Stimulated activated CD8-positive, alpha-beta memory T cell treated with anti-CD3 and anti-CD28 coated beads, Interleukin-2, amount 100 ng/mL, for 1 hour (primary cell): ENCODE data around the gene TMEM151A.
"Not testable (repeated sequence)": the region's sequence is repeated elsewhere in the genome, so short reads cannot be mapped to it uniquely, and the experiment has no call there.

Experiments used
- DNase-seq, 2 donors: peaks; one replicate each; pipeline ENCODE4 v3.0.0-alpha.2; 2020; ENCODE audit warnings: low read depth in 2 of 2

The TMEM151A gene

DNA sequence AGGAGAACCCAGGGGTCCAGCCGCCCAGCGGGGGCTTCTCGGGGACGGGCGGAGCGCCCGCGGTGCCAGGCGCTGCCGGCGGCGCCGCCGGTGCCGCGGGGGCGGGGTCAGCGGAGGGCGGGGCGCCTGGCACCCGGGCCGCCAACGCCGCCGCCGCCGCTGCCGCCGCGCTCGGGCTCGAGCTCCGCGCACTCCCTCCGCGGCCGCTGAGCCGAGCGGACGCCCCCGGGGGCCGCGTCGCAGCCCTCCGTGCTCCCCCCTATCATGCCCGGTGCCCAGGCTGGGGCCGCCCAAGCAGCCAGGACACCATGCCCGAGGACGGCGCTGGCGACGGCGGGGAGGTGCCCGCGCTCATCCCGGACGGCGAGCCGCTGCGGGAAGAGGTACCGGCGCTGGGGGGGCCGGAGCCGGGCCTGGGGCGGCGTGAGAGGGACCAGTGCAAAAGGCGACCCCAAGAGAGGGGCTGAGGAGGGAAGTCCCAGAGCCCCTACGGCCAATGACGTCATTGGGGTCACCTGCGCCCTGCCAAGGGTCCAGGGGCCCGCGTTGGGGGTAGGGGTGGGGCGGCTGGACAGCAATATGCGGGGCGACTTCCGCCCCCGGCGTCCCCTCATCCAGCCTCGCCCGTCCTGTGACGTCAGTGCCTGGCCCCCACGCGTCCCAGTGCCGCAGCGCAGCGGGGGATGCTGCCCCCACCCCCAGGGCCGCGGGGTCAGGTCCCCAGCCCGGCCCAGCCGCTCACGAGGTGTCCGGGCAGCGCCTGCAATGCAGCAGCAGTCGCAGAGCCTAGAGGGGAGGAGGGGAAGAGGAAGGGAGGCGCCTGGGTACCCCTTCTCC, at the start of gene TMEM151A:
TMEM151A (plus strand) TSS at position 189 of the 837 bp plus-strand sequence; CDS start at position 309, 120 bp downstream.
- no peak for DNase-seq

DNA sequence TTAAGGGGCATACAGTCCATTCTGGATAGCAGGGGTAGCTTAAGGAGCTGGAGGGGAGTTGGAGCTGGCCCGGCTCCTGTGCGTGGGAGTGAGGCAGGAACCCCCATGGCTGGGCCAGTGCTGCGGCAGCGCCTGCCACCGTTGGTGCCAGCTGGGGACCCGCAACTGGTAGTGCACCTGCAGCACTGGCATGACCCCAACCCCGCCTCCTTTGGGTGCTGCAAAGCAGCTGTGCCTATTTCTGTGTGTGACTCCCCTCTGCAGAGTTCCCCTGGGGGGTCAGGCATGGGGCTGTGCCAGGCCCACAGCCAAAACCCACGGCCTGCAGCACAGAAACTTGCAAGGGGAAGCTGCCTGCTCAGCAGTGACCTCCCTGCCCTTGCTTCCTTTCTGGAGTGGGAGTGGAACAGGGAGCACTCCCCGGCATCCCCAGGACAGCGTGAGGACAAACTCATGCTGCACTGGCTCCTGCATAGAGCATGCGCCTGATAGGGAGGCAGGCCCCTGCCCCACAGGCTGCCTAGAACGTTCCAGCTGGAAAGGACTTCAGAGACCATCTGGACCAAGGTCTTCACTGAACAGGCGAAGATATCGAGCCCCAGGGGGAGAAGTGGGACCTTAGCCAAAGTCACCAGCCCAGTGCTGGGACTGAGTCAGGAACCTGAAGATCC, 49.5 kb upstream of the TMEM151A start:
- DNase-seq: no peak

DNA sequence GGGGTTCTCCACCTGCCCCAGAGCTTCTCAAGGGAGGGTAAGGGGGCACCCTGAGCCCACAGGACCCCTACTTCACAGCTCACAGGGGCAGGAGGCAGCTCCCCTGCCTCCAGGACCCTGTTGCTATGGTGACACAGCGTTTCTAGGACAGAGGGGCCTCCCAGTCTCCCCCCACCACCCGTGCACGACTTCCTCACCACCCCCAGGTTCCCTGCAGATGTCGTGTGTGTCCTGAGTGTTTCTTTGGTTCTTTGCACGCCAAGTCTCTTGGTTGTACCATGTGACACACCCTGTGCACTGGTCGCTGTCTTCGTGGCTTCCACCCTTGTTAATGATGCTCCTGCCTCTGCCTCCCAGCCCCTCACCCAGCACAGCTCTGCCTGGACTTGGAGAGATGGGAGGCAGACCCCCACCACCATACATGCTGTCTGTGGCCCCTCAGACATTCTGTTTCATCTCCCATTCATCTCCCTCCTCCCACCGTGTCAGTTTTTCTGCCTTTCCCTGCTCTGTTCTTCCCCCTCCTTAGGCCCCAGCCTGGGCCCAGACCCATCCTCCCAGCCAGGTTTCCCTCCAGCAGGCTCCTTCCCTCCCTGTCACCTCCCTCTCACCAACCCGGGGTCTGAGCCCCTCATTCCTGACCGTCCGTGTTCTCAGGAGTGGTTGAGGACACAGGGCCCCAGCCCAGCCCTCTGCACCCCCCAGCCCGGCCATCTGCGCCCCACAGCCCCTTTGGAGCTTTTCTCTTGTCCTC, 47.7 kb upstream of the TMEM151A start:
- no peak for DNase-seq

DNA sequence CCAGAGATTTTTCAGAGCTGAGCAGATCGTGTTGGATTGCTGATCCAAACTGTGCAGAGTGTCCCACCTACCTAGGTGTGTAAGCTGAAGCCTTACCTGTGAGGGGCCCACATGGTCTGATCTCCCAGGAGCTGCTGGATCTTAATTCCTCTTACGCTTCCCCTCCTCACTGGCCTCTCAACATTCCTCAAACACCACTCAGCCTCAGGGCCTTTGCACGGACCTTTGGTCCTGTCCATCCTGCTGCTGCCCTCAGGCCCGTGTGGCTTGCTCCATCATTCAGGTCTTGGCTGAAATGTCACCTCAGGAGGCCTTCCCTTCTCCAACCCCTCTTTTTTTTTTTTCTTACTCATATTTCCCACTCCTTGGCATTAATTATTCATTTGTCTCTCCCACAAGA, 44.4 kb upstream of the TMEM151A start:
- DNase-seq: no peak

DNA sequence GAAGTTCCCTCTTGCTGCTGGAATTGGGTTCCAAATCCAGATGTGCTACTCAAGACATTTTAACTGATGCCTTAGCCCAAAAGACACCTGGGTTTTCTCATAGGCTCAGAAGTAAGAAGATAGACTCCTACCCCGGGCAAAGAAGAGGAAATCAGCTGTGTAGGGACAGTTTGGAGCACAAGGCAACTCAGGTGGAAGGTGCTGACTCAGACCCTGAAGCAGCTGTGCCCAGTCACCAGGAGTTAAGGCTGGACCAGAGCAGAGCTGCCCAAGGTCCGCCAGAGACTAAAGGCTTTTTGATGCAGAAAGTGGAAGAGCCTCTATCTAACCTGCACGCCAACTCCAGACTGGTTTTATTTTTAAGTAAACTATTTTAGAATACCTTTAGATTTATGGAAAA, 43.9 kb upstream of the TMEM151A start:
- DNase-seq: no peak

DNA sequence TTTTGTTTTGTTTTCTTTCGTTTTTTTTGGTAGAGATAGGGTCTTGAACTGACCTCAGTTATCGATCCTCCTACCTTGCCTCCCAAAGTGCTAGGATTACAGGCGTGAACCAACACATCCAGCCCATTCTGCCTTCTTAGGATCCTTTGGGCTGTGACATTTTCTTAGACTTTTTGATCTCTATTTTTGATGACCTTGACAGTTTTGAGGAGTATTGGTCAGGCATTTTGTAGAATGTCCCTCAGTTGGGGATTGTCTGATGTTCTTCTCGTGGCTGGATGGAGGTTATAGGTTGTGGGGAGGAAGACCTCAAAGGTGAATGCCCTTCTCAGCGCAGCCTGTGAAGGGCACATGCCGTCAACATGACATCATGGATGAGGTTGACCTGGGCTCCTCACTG, 42.8 kb upstream of the TMEM151A start:
- DNase-seq: no peak

DNA sequence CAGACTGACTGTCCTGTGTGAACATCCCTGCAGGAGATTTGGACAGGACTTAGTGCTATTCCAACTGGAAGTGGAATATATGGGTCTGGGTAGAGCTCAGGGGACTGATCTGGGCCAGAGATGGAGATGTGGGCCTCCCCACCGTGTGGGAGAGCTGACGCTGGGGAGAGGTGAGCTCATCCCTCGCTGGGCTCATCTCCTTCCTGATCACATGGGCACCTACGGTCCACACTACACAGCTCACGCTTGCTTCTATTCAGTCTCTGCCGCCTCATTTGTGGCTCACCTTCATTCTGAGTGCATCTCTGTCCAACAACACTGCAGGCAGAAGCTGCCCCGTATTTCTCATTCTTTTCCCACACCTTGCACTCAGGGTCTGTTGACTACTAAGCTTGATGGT, 39.9 kb upstream of the TMEM151A start:
- no peak for DNase-seq

DNA sequence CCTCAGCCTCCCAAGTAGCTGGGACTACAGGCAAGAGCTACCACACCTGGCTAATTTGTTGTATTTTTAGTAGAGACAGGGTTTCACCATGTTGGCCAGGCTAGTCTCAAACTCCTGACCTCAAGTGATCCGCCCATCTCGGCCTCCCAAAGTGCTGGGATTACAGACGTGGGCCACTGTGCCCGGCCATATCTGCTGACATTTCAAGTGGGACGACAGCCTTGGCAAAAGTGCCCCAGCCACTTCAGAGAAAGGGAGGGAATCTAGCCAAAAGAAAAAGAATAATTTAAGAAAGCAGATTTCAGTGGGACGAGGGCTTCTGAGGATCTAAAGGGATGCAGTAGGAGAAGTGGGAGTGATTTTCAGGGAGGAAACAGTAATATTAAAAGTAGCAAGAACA, 38.6 kb upstream of the TMEM151A start:
- DNase-seq: not testable (repeated sequence)

DNA sequence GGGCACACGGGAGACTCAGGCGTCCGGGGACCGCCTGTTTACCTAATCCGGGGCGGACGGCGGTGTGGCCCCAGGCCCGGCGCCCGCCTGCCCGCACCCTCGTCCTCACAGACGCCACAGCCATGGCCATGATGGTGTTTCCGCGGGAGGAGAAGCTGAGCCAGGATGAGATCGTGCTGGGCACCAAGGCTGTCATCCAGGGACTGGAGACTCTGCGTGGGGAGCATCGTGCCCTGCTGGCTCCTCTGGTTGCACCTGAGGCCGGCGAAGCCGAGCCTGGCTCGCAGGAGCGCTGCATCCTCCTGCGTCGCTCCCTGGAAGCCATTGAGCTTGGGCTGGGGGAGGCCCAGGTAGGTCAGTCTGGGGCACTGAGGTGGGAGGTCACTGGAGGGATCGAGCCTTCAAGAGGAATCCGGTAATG, 33.2 kb upstream of the TMEM151A start:
- no peak for DNase-seq

DNA sequence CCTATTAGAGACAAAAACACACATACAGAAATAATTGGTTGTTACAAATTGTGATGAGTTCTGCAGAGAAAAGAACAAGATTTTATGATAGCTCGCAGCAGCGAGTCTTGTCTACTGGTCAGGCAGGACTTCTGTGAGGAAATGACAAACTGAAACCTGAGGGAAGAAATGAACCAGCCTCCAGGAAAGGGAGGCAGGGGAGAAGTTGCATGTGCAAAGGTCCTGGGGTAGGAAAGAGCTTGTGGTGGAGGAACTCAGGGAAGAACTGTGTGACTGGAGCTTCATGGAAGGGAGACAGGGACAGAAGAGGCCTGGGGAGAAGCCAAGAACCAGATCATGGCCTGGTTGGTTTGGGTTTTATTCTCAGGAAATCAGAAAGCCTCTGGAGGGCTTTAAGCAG, 32.5 kb upstream of the TMEM151A start:
- DNase-seq: no peak

DNA sequence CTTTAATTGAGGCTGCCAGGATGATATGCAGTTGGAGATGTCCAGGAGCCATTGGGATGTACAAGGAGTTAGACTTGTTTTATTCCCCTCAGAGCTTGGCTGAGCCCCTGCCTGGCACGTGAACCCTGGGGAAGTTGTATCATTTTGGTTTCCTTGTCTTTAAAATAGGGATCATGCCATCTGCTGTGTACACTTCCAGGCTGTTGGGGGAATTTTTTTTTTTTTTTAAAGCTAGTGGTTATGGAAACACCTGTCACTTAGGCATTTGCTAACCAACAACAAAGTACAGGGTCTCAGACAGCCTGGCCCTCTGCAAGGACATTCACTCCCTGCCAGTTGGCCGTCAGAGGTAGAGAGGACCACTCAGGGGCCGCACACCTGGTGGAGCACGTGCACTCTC, 31.7 kb upstream of the TMEM151A start:
- no peak for DNase-seq

DNA sequence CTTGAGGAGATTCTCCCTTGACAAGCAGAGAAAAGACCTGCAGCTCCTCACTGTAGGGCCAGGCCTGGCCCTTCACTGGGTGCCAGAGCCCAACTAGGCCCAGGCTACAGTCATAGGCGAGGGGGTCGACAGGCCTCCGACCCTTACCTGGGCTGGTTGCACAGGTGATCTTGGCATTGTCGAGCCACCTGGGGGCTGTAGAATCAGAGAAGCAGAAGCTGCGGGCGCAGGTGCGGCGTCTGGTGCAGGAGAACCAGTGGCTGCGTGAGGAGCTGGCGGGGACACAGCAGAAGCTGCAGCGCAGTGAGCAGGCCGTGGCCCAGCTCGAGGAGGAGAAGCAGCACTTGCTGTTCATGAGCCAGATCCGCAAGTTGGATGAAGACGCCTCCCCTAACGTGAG, 30.1 kb upstream of the TMEM151A start:
- no peak for DNase-seq

DNA sequence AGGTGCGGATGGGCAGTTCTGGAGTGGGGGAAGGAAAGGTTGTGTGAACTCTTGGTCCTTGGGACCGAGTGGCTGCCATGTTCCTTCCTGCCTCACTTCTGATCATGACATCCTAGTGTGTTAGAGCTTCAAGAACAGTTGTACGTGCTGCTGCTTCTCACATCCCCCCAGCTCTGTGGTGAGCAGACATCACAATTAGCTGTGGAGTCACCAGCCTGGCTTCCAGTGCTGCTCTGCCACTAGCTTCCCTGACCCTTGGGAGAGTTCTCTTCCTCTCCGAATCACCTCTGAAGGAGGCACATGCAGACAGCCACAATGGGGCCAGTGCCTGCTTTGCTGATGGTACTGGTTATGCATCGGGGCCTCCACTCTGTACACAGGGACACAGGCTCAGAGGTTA, 29.5 kb upstream of the TMEM151A start:
- no peak for DNase-seq

DNA sequence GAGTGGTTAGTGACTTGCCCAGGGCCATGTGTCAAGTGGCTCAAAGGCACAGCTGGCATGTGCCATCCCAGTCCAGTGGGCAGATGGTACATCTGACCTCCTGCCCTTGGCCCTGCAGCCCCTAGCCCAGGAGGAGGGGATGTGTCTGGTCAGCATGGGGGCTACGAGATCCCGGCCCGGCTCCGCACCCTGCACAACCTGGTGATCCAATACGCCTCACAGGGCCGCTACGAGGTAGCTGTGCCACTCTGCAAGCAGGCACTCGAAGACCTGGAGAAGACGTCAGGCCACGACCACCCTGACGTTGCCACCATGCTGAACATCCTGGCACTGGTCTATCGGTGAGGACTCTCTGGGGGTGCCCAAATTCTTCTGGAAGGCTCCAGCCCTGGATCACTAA, 29.0 kb upstream of the TMEM151A start:
- no peak for DNase-seq

DNA sequence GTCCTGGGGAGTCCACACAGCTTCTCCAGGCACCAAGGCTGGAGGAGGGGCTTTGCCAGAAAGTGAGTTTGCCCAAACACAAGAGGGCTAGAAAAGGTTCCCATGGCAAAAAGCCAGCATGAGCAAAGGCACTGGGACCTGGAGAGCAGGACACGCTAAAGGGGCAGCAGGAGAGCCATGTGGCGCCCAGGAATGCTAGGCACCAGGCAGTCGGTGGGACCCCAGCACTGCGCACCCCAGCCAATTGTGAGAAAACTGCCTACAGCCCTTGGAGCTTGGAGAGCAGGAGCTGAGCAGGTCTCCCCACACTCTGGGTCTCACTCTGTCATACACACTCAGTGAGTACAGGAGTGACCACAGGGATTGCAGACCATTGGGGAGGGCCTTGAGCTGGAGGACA, 28.5 kb upstream of the TMEM151A start:
- no peak for DNase-seq

DNA sequence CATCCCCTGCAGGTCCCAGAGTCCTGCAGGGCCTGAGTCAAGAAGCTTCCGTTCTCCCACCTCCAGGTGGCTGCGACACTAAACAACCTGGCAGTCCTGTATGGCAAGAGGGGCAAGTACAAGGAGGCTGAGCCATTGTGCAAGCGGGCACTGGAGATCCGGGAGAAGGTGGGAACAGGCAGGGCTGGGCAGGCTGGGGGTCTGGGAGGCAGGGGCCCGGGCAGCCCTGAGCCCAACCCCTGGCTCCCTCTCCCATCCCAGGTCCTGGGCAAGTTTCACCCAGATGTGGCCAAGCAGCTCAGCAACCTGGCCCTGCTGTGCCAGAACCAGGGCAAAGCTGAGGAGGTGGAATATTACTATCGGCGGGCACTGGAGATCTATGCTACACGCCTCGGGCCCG, 27.9 kb upstream of the TMEM151A start:
- no peak for DNase-seq

DNA sequence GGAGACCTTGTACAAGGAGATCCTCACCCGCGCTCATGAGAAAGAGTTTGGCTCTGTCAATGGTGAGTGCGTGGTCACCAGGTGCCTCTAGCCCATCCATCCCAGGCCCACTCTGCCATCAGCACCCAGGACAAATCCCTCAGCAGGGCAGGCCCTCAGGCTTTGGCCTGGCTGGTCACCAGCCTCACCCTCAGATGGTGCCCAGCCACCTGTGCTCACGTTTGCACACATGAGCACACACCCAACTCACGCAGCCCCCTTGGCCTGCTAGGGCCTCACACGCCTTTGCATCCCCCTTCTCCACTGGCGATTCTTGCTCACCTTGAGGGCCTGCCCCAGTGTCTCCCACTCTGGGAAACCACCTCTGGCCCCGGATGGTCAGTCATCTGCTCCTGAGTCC, 27.3 kb upstream of the TMEM151A start:
- no peak for DNase-seq

DNA sequence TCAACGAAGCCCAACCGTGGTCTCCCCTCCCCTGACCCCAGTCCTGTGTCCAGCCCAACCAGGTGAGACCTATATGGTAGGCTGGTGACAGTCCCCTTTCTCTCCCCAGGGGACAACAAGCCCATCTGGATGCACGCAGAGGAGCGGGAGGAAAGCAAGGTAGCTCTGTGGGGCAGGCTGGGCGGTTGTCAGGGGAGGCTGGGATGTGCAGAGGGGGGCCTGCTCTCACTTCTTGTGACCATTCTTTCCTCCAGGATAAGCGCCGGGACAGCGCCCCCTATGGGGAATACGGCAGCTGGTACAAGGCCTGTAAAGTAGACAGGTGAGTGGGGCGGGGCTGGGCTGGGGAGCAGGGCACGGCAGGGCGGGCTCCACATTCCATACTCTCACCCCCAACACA, 26.8 kb upstream of the TMEM151A start:
- DNase-seq: no peak

DNA sequence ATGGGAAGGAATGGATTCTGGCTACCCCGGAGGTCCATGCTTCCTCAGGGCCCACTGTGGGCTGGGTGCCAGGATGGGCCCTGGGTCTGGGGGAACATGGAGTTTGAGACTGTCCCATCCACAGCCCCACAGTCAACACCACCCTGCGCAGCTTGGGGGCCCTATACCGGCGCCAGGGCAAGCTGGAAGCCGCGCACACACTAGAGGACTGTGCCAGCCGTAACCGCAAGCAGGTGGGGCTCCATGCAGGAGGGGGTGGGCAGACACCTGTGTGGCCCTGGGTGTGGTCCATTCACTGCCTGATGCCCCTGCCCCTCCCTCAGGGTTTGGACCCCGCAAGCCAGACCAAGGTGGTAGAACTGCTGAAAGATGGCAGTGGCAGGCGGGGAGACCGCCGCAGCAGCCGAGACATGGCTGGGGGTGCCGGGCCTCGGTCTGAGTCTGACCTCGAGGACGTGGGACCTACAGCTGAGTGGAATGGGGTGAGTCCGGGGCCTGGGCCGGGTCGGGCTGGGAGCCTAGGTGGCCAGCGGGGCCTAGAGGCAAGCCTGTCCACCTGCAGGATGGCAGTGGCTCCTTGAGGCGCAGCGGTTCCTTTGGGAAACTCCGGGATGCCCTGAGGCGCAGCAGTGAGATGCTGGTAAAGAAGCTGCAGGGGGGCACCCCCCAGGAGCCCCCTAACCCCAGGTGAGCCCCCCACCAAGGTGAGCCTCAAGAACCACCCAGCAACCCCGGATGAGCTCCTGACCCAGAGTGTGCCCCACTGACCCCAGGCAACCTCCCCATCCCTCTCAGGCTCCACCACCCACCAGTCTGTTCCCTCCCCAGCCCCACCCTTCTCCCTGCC, 25.9 kb upstream of the TMEM151A start:
- DNase-seq: no peak

DNA sequence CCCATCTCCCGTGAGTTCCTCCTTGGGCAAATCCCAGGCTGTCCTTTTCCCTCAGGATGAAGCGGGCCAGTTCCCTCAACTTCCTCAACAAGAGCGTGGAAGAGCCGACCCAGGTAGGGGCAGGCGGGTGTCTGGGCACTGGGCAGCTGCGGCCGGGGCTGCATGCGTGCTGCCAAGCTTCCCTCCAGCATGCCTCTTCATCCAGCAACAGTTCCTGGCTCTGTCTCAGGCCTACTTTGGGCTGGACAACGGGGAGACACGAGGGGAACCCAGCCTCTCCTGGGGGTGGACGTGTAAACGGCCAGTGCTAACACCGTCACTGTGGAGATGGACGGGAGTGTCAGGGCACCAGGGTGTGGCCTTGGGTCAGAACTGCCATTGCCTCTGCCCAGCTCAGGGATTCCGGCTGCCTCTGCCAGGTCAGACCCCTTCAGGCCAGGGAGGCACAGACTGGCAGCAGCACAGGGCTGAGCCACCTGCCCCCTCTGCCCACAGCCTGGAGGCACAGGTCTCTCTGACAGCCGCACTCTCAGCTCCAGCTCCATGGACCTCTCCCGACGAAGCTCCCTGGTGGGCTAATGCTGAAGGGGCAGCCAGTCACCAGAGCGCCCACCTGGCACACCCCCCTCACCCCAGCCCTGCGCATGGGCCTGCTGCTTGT, 25.2 kb upstream of the TMEM151A start:
- no peak for DNase-seq

DNA sequence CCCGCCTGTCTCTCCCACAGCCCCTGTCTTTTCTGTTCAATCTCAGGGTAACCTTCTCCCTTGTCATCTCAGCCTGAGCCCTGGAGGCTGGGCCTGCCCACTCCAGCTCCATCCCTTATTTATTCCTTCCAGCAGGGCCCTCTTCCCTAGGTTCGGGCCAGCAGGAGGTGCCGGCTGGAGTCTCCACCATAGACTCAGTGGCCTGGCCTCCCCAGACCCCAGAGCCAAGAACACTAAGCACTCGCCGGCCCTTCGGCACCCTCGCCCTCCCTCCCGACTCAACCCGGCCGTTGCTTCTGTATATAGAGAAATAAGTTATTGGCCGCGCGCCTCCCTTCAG, 24.7 kb upstream of the TMEM151A start:
- no peak for DNase-seq
